HG03159 (cell line): ENCODE results near the gene LSM2.
"Not testable (repeated sequence)": the region's sequence is repeated elsewhere in the genome, so short reads cannot be mapped to it uniquely, and the experiment has no call there.

Experiments
- ATAC-seq: cut with Tn5 transposase; IDR thresholded peaks from one replicate; pipeline ENCODE4 v1.9.1; 2021; ENCODE audit warnings: mild to moderate bottlenecking, moderate library complexity; ENCODE audit not compliant: unreplicated experiment

LSM2 gene

GRCh38 chr6:31806470-31807272, at the start of gene LSM2:
Gene LSM2 (minus strand): TSS chr6:31806966. CDS start chr6:31806757, 209 bp downstream.
- ATAC-seq: peak; percentile 87

- not testable (repeated sequence) for ATAC-seq
Observed at GRCh38 chr6:31851980-31852718, 45.4 kb upstream of the LSM2 start.

GRCh38 chr6:31851485-31851832, 44.7 kb upstream of the LSM2 start:
- no peak for ATAC-seq

GRCh38 chr6:31850765-31851484, 44.2 kb upstream of the LSM2 start:
- no peak for ATAC-seq

GRCh38 chr6:31847276-31847978, 40.7 kb upstream of the LSM2 start:
- ATAC-seq: no peak

- no peak for ATAC-seq
Observed at GRCh38 chr6:31844507-31844906, 37.7 kb upstream of the LSM2 start.

GRCh38 chr6:31842053-31842452, 35.3 kb upstream of the LSM2 start:
- ATAC-seq: no peak

- not testable (repeated sequence) for ATAC-seq
Observed at GRCh38 chr6:31839779-31840126, 33.0 kb upstream of the LSM2 start.

GRCh38 chr6:31838968-31839367, 32.2 kb upstream of the LSM2 start:
- no peak for ATAC-seq

GRCh38 chr6:31838114-31838553, 31.4 kb upstream of the LSM2 start:
- not testable (repeated sequence) for ATAC-seq

GRCh38 chr6:31837369-31838113, 30.8 kb upstream of the LSM2 start:
- no peak for ATAC-seq

GRCh38 chr6:31836474-31837368, 30.0 kb upstream of the LSM2 start:
- no peak for ATAC-seq

GRCh38 chr6:31836047-31836473, 29.3 kb upstream of the LSM2 start:
- ATAC-seq: no peak

- peak; percentile 38 for ATAC-seq
Observed at GRCh38 chr6:31834367-31835250, 27.8 kb upstream of the LSM2 start.

- ATAC-seq: no peak
Observed at GRCh38 chr6:31831350-31832215, 24.8 kb upstream of the LSM2 start.

GRCh38 chr6:31830886-31831335, 24.1 kb upstream of the LSM2 start:
- no peak for ATAC-seq

- no peak for ATAC-seq
Observed at GRCh38 chr6:31829633-31830283, 23.0 kb upstream of the LSM2 start.
